HEK293T (cell line): ENCODE measurements around the gene MMP11.

Experiments used
- BHLHE40 ChIP-seq: fragments of 450-650 bp; IDR thresholded peaks from 2 replicates; pipeline ENCODE4 v1.6.1; 2016; ENCODE audit warnings: mild to moderate bottlenecking, moderate library complexity, borderline replicate concordance
- CTBP1 ChIP-seq: fragments of 450-650 bp; IDR thresholded peaks from 2 replicates; pipeline ENCODE4 v1.6.1; 2016; ENCODE audit warnings: borderline replicate concordance
- FOXA1 ChIP-seq: fragments of 450-650 bp; IDR thresholded peaks from 2 replicates; pipeline ENCODE4 v1.6.1; 2016; ENCODE audit warnings: mild to moderate bottlenecking
- FOXM1 ChIP-seq: fragments of 450-650 bp; IDR thresholded peaks from 2 replicates; pipeline ENCODE4 v1.6.1; 2017; ENCODE audit warnings: mild to moderate bottlenecking, borderline replicate concordance
- PKNOX1 ChIP-seq: fragments of 450-650 bp; IDR thresholded peaks from 2 replicates; pipeline ENCODE4 v1.6.1; 2016
- SP1 ChIP-seq: fragments of 450-650 bp; IDR thresholded peaks from 2 replicates; pipeline ENCODE4 v1.6.1; 2017
- SUZ12 ChIP-seq: fragments of 450-650 bp; IDR thresholded peaks from 2 replicates; pipeline ENCODE4 v1.6.1; 2016; ENCODE audit warnings: mild to moderate bottlenecking
- TARDBP ChIP-seq: fragments of 450-650 bp; IDR thresholded peaks from 2 replicates; pipeline ENCODE4 v1.6.1; 2016
- ZNF384 ChIP-seq: fragments of 450-650 bp; IDR thresholded peaks from 2 replicates; pipeline ENCODE4 v1.6.1; 2016

- TF ChIP-seq FOXA1, result no peak
- no peak for TF ChIP-seq CTBP1
- no peak for TF ChIP-seq ZNF384
- TF ChIP-seq SUZ12, result no peak
- no peak for TF ChIP-seq TARDBP
- no peak for TF ChIP-seq FOXM1
- no peak for TF ChIP-seq PKNOX1
- no peak for TF ChIP-seq BHLHE40
- no peak for TF ChIP-seq SP1
Observed at GRCh38 chr22:23815541-23816155, 43.0 kb downstream of the MMP11 start.
